HEK293 (cell line): ENCODE data around the gene SYNE3.

Experiments
- HOXD13 ChIP-seq: sonication (generic); formaldehyde crosslinking; IDR thresholded peaks from 2 replicates; pipeline ENCODE4 v1.8.0; 2022; ENCODE audit warnings: missing genetic modification reagents, borderline replicate concordance
- KLF9 ChIP-seq: fragments of 450-650 bp; formaldehyde crosslinking; IDR thresholded peaks from 2 replicates; pipeline ENCODE4 v1.5.1; 2016; ENCODE audit warnings: missing biosample characterization, missing genetic modification characterization, low read depth
- REPIN1 ChIP-seq: fragments of 450-650 bp; formaldehyde crosslinking; IDR thresholded peaks from 2 replicates; pipeline ENCODE4 v1.5.1; 2017; ENCODE audit warnings: missing biosample characterization, missing genetic modification characterization, low read depth
- SP2 ChIP-seq: fragments of 450-650 bp; formaldehyde crosslinking; IDR thresholded peaks from 2 replicates; pipeline ENCODE4 v1.5.1; 2016; ENCODE audit warnings: missing biosample characterization, missing genetic modification characterization
- ZBTB8A ChIP-seq: fragments of 450-650 bp; formaldehyde crosslinking; IDR thresholded peaks from 2 replicates; pipeline ENCODE4 v1.5.1; 2016; ENCODE audit warnings: missing biosample characterization, missing genetic modification characterization
- ZFP3 ChIP-seq: fragments of 450-650 bp; formaldehyde crosslinking; IDR thresholded peaks from 2 replicates; pipeline ENCODE4 v1.5.1; 2016; ENCODE audit warnings: low read depth, missing biosample characterization, missing genetic modification characterization
- ZNF157 ChIP-seq: fragments of 450-650 bp; formaldehyde crosslinking; IDR thresholded peaks from 2 replicates; pipeline ENCODE4 v1.5.1; 2016; ENCODE audit warnings: missing biosample characterization, missing genetic modification characterization
- ZNF175 ChIP-seq: fragments of 450-650 bp; formaldehyde crosslinking; IDR thresholded peaks from 2 replicates; pipeline ENCODE4 v1.5.1; 2016; ENCODE audit warnings: missing biosample characterization, missing genetic modification characterization
- ZNF223 ChIP-seq: fragments of 450-650 bp; formaldehyde crosslinking; IDR thresholded peaks from 2 replicates; pipeline ENCODE4 v1.5.1; 2016; ENCODE audit warnings: missing biosample characterization, missing genetic modification characterization
- ZNF274 ChIP-seq, 2 experiments: fragments of 200-500 bp in 1 of 2; fragments of 450-650 bp in 1 of 2; sonication (Bioruptor generic) in 1 of 2; formaldehyde crosslinking in 1 of 2; IDR thresholded peaks; 2 replicates each; pipeline versions ENCODE4 v1.5.1 to v1.6.1; 2014 to 2016; ENCODE audit warnings: borderline replicate concordance in 1 of 2, inconsistent platforms in 1 of 2, low read length in 1 of 2, missing biosample characterization in 1 of 2, missing genetic modification characterization in 1 of 2
- ZNF280C ChIP-seq: fragments of 450-650 bp; formaldehyde crosslinking; IDR thresholded peaks from 2 replicates; pipeline ENCODE4 v1.5.1; 2016; ENCODE audit warnings: missing biosample characterization, missing genetic modification characterization
- ZNF302 ChIP-seq: fragments of 450-650 bp; formaldehyde crosslinking; IDR thresholded peaks from 2 replicates; pipeline ENCODE4 v1.5.1; 2016; ENCODE audit warnings: missing biosample characterization, missing genetic modification characterization, low read depth
- ZNF311 ChIP-seq: fragments of 450-650 bp; formaldehyde crosslinking; IDR thresholded peaks from 2 replicates; pipeline ENCODE4 v1.5.1; 2017; ENCODE audit warnings: missing biosample characterization, missing genetic modification characterization, borderline replicate concordance
- ZNF366 ChIP-seq: fragments of 450-650 bp; formaldehyde crosslinking; conservative IDR thresholded peaks from 2 replicates; pipeline ENCODE4 v1.5.1; 2016; ENCODE audit warnings: missing biosample characterization, missing genetic modification characterization
- ZNF416 ChIP-seq: fragments of 450-650 bp; formaldehyde crosslinking; IDR thresholded peaks from 2 replicates; pipeline ENCODE4 v1.5.1; 2016; ENCODE audit warnings: missing biosample characterization, missing genetic modification characterization
- ZNF510 ChIP-seq: fragments of 450-650 bp; formaldehyde crosslinking; IDR thresholded peaks from 2 replicates; pipeline ENCODE4 v1.5.1; 2018; ENCODE audit warnings: mild to moderate bottlenecking, missing genetic modification characterization, missing biosample characterization; ENCODE audit not compliant: insufficient replicate concordance
- ZNF518A ChIP-seq: fragments of 450-650 bp; formaldehyde crosslinking; conservative IDR thresholded peaks from 2 replicates; pipeline ENCODE4 v1.5.1; 2016; ENCODE audit warnings: low read depth, missing biosample characterization, missing genetic modification characterization
- ZNF561 ChIP-seq: fragments of 450-650 bp; IDR thresholded peaks from 2 replicates; pipeline ENCODE4 v1.5.1; 2018; ENCODE audit warnings: missing biosample characterization, missing genetic modification characterization, borderline replicate concordance
- ZNF623 ChIP-seq: fragments of 450-650 bp; formaldehyde crosslinking; IDR thresholded peaks from 2 replicates; pipeline ENCODE4 v1.5.1; 2016; ENCODE audit warnings: missing biosample characterization, missing genetic modification characterization
- ZNF626 ChIP-seq: fragments of 450-650 bp; sonication (Bioruptor Pico); formaldehyde crosslinking; IDR thresholded peaks from 2 replicates; pipeline ENCODE4 v1.5.1; 2018; ENCODE audit warnings: missing biosample characterization, missing genetic modification characterization, inconsistent platforms
- ZNF629 ChIP-seq: fragments of 450-650 bp; formaldehyde crosslinking; IDR thresholded peaks from 2 replicates; pipeline ENCODE4 v1.5.1; 2017; ENCODE audit warnings: missing biosample characterization, missing genetic modification characterization
- ZNF660 ChIP-seq: fragments of 450-650 bp; IDR thresholded peaks from 2 replicates; pipeline ENCODE4 v1.5.1; 2018; ENCODE audit warnings: missing biosample characterization, mild to moderate bottlenecking, missing genetic modification characterization
- ZNF747 ChIP-seq: fragments of 450-650 bp; formaldehyde crosslinking; IDR thresholded peaks from 2 replicates; pipeline ENCODE4 v1.5.1; 2016; ENCODE audit warnings: missing biosample characterization, missing genetic modification characterization
- ZNF76 ChIP-seq: fragments of 450-650 bp; formaldehyde crosslinking; IDR thresholded peaks from 2 replicates; pipeline ENCODE4; 2016; ENCODE audit warnings: low read depth, missing biosample characterization, missing genetic modification characterization, borderline replicate concordance
- ZNF776 ChIP-seq: fragments of 450-650 bp; formaldehyde crosslinking; IDR thresholded peaks from 2 replicates; pipeline ENCODE4 v1.5.0; 2017; ENCODE audit warnings: missing biosample characterization, missing genetic modification characterization, borderline replicate concordance
- ZNF785 ChIP-seq: fragments of 450-650 bp; formaldehyde crosslinking; IDR thresholded peaks from 2 replicates; pipeline ENCODE4 v1.5.1; 2016; ENCODE audit warnings: missing biosample characterization, missing genetic modification characterization
- ZNF830 ChIP-seq: fragments of 450-650 bp; IDR thresholded peaks from 2 replicates; pipeline ENCODE4 v1.5.0; 2018; ENCODE audit warnings: missing biosample characterization, missing genetic modification characterization, low read depth, mild to moderate bottlenecking, moderate library complexity
- TF ChIP-seq, protein P1 (sequence below): fragments of 450-650 bp; IDR thresholded peaks from 2 replicates; pipeline ENCODE4 v1.5.1; 2018; ENCODE audit warnings: missing biosample characterization, missing genetic modification characterization
- TF ChIP-seq, protein P2 (sequence below): fragments of 450-650 bp; formaldehyde crosslinking; IDR thresholded peaks from 2 replicates; pipeline ENCODE4 v1.5.1; 2016; ENCODE audit warnings: missing biosample characterization, missing genetic modification characterization

Gene SYNE3

GRCh38 chr14:95534299-95535225 is 18.1 kb upstream of the SYNE3 start, which contains the start of gene GLRX5 (continued):
- TF ChIP-seq ZNF302 (no peak), ZNF157 (no peak), ZNF629 (peak; percentile 76), ZNF785 (tag by site-specific recombination) (no peak), ZNF518A (tag by site-specific recombination) (peak; percentile 98), ZNF747 (tag by site-specific recombination) (no peak), ZNF274 (IDR thresholded peaks at IDR 0.05; ENCODE audit: low read length) (no peak), ZNF274 (tag by site-specific recombination; IDR thresholded peaks at IDR 0.05; ENCODE audit: borderline replicate concordance) (no peak), ZNF510 (tag by site-specific recombination) (no peak), ZNF280C (tag by site-specific recombination) (no peak), ZNF776 (tag by site-specific recombination) (no peak), ZNF366 (tag by site-specific recombination) (no peak), ZNF623 (tag by site-specific recombination) (no peak), KLF9 (tag by site-specific recombination) (peak; percentile 37; the same call in 1 of the 2 replicates), ZNF175 (tag by site-specific recombination) (no peak), ZFP3 (tag by site-specific recombination) (no peak), ZNF660 (tag by site-specific recombination) (peak; percentile 45; the same call in 1 of the 2 replicates), ZNF311 (tag by site-specific recombination) (no peak), ZNF223 (tag by site-specific recombination) (no peak), SP2 (tag by site-specific recombination) (peak; percentile 99), ZNF626 (no peak), ZNF830 (tag by site-specific recombination) (no peak), REPIN1 (tag by site-specific recombination) (no peak), ZNF561 (peak; percentile 60), ZBTB8A (tag by site-specific recombination) (0 out of 2 replicates have a peak, but pooled peaks have one; percentile 29), ZNF416 (no peak), ZNF76 (peak; percentile 97), HOXD13 (CRISPR knock-in tag) (0 out of 2 replicates have a peak, but pooled peaks have one; percentile 25)
- TF ChIP-seq, protein P1, sequence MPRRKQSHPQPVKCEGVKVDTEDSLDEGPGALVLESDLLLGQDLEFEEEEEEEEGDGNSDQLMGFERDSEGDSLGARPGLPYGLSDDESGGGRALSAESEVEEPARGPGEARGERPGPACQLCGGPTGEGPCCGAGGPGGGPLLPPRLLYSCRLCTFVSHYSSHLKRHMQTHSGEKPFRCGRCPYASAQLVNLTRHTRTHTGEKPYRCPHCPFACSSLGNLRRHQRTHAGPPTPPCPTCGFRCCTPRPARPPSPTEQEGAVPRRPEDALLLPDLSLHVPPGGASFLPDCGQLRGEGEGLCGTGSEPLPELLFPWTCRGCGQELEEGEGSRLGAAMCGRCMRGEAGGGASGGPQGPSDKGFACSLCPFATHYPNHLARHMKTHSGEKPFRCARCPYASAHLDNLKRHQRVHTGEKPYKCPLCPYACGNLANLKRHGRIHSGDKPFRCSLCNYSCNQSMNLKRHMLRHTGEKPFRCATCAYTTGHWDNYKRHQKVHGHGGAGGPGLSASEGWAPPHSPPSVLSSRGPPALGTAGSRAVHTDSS (tag by site-specific recombination): no peak
- TF ChIP-seq, protein P2, sequence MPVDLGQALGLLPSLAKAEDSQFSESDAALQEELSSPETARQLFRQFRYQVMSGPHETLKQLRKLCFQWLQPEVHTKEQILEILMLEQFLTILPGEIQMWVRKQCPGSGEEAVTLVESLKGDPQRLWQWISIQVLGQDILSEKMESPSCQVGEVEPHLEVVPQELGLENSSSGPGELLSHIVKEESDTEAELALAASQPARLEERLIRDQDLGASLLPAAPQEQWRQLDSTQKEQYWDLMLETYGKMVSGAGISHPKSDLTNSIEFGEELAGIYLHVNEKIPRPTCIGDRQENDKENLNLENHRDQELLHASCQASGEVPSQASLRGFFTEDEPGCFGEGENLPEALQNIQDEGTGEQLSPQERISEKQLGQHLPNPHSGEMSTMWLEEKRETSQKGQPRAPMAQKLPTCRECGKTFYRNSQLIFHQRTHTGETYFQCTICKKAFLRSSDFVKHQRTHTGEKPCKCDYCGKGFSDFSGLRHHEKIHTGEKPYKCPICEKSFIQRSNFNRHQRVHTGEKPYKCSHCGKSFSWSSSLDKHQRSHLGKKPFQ (tag by site-specific recombination): no peak
